GM23248 (cell line): Measurements from ENCODE around the gene CFAP58. TPM values are rescaled to one million over a fixed set of nuclear protein-coding genes. Genes with fewer than 3 reads are reported as not detected.

Experiments used
- DNase-seq: peaks from one replicate; pipeline ENCODE4 v3.0.0-alpha.2; 2015
- H2AFZ ChIP-seq: fragments of 200-600 bp; sonication (generic); 2 replicates; pipeline ENCODE4 v1.6.1; 2016; ENCODE audit warnings: antibody characterized with exemption
- H3F3A ChIP-seq: fragments of 200-600 bp; sonication (generic); 2 replicates; pipeline ENCODE4 v1.6.1; 2016; ENCODE audit warnings: mild to moderate bottlenecking, antibody characterized with exemption, mixed run types; ENCODE audit not compliant: insufficient read depth
- H3K27ac ChIP-seq: fragments of 200-600 bp; sonication (generic); 2 replicates; pipeline ENCODE4 v1.5.1; 2016; ENCODE audit warnings: mild to moderate bottlenecking
- H3K27me3 ChIP-seq: fragments of 200-600 bp; sonication (generic); replicated peaks from 2 replicates; pipeline ENCODE4 v1.6.1; 2016; ENCODE audit warnings: mild to moderate bottlenecking; ENCODE audit not compliant: insufficient read depth
- H3K36me3 ChIP-seq: fragments of 200-600 bp; sonication (generic); 2 replicates; pipeline ENCODE4 v1.6.1; 2016; ENCODE audit warnings: low read depth, mild to moderate bottlenecking
- H3K4me1 ChIP-seq: fragments of 200-600 bp; sonication (generic); 2 replicates; pipeline ENCODE4 v1.6.1; 2016; ENCODE audit warnings: mild to moderate bottlenecking; ENCODE audit not compliant: insufficient read depth
- H3K4me2 ChIP-seq: fragments of 200-600 bp; sonication (generic); one replicate; pipeline ENCODE4 v1.6.1; 2016; ENCODE audit warnings: mild to moderate bottlenecking; ENCODE audit not compliant: unreplicated experiment
- H3K4me3 ChIP-seq: fragments of 200-600 bp; sonication (generic); 2 replicates; pipeline ENCODE4 v1.5.1; 2016; ENCODE audit warnings: mild to moderate bottlenecking
- H3K79me2 ChIP-seq: fragments of 200-600 bp; sonication (generic); 2 replicates; pipeline ENCODE4 v1.6.1; 2016; ENCODE audit warnings: mild to moderate bottlenecking; ENCODE audit not compliant: insufficient read depth
- H3K9ac ChIP-seq: fragments of 200-600 bp; sonication (generic); 2 replicates; pipeline ENCODE4 v1.6.1; 2016; ENCODE audit warnings: mild to moderate bottlenecking
- H3K9me2 ChIP-seq: fragments of 200-600 bp; sonication (generic); 2 replicates; pipeline ENCODE4 v1.6.1; 2016; ENCODE audit warnings: mixed run types, mild to moderate bottlenecking, moderate library complexity; ENCODE audit not compliant: insufficient read depth
- H3K9me3 ChIP-seq: fragments of 200-600 bp; sonication (generic); one replicate; pipeline ENCODE4 v1.6.1; 2017; ENCODE audit warnings: low read depth
- H4K20me1 ChIP-seq: fragments of 200-600 bp; sonication (generic); 2 replicates; pipeline ENCODE4 v1.6.0; 2016; ENCODE audit not compliant: insufficient read depth
- EZH2 ChIP-seq: fragments of 200-600 bp; sonication (generic); IDR thresholded peaks from 2 replicates; pipeline ENCODE4 v1.6.1; 2018; ENCODE audit warnings: antibody characterized with exemption, mild to moderate bottlenecking; ENCODE audit not compliant: insufficient read depth, poor library complexity, severe bottlenecking
- EZH2phosphoT487 ChIP-seq: fragments of 200-600 bp; sonication (generic); IDR thresholded peaks from 2 replicates; pipeline ENCODE4 v1.6.1; 2018; ENCODE audit warnings: antibody characterized with exemption, moderate library complexity, mild to moderate bottlenecking, low read depth; ENCODE audit not compliant: insufficient read depth
- WGBS, 2 experiments: methylation state at CpG; one replicate each; pipeline ENCODE4 v1.1.6; 2015 to 2017; ENCODE audit warnings: low lambda C conversion rate in 2 of 2, low coverage in 1 of 2; ENCODE audit errors: missing lambda C conversion rate in 2 of 2; 5-methylcytosine and 5-hydroxymethylcytosine counted together
- in situ Hi-C: fragments of 300-500 bp; cut with MboI; formaldehyde crosslinking; loops from 2 replicates; pipeline ENCODE4 v1.15.0; 2020
- polyA plus RNA-seq: library from polyadenylated mRNA; unstranded; fragments of >200 nt; fragmentation: Nextera tagmentation; extraction: Ambion mirVana; gene quantifications from 2 replicates; pipeline ENCODE4 v1.2.1, GENCODE V29; 2016
- total RNA-seq: library from RNA; depleted of rRNA; stranded (reverse); fragments of >200 nt; shearing (Covaris generic); gene quantifications from 2 replicates; pipeline ENCODE4 v1.2.3, GENCODE V29; 2014

The CFAP58 gene
- total and polyA plus RNA-seq, 2 experiments from 2014 or later, result 0.22 to 0.30 TPM

DNA sequence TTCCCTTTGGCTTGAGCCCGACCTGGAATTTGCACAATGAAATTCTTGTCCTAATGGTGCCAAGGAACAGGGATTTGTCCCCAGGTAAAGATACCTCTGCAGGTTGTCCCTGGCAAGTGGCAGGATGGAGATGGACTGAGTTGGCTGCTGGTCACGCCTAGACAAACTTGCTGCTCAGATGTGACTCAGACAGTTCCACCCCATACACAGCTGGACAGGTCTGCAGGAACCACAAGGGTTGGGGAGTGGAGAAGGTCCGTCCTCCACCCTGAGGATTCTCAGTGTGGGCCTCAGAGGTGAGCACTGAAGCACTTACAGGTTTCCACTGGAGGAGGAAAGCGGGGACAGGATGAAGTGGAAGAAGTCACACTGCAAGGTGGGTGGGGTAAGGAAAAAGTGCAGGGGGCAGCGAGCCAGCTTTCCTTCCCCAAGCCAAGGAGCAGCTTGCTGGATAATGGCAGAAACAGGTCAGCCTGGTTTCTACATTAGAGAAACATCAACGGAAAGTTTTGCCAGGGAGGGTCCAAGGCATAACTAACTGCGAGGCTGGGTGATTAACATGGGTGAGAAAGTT, 35.8 kb upstream of the CFAP58 start:
- H3K27ac ChIP-seq, result peak overlapping the region; percentile 70
- no peak overlapping the region for H2AFZ ChIP-seq
- 86 to 91% methylated on average over 7 of the region's 7 CpGs for WGBS, 2 experiments
- peaks cover 29% of the 10 kb centered on the region for H3K4me1 ChIP-seq
- H3K9me2 ChIP-seq, result no peaks in the 10 kb centered on the region
- in situ Hi-C loops, result no loop called here
- H3K4me2 ChIP-seq, result peak overlapping the region; percentile 46
- peaks cover 100% of the 10 kb centered on the region for H3K79me2 ChIP-seq
- no peak overlapping the region for H3K4me3 ChIP-seq
- H3F3A ChIP-seq, result peaks cover 20% of the 10 kb centered on the region
- no peak for DNase-seq
- peak overlapping the region; percentile 53; the same call in 1 of the 2 replicates for H3K9ac ChIP-seq
- peaks cover 5% of the 10 kb centered on the region; the same call in 1 of the 2 replicates for H3K36me3 ChIP-seq
- no peaks in the 10 kb centered on the region for H3K9me3 ChIP-seq
- H3K27me3 ChIP-seq, result no peaks in the 10 kb centered on the region
- TF ChIP-seq EZH2 (no peak), EZH2phosphoT487 (no peak)
- H4K20me1 ChIP-seq, result no peaks in the 10 kb centered on the region

DNA sequence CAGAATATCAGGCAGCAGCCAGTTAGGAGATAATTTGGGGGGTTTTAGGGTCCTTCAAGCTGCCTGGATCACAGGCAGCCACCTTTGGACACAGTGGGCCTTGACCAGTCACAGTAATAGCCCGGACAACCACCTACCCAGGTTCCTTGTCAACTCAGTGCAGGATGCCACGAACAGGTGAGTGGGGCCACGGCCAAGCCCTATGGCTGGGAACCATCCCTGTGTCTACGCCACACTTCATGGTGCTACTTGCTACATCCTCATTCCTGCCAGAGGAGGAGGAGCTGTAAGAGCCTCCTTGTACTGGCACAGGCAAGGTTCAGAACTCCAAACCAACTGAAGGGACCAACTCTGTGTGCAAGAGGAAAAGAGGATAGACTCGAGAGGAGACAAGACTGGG, 35.3 kb upstream of the CFAP58 start:
- TF ChIP-seq EZH2 (no peak), EZH2phosphoT487 (no peak)
- H3K4me2 ChIP-seq, result no peak overlapping the region
- H3K9me3 ChIP-seq, result no peaks in the 10 kb centered on the region
- no peaks in the 10 kb centered on the region for H3K27me3 ChIP-seq
- H3F3A ChIP-seq, result peaks cover 23% of the 10 kb centered on the region
- no peak for DNase-seq
- peaks cover 29% of the 10 kb centered on the region for H3K4me1 ChIP-seq
- peaks cover 100% of the 10 kb centered on the region for H3K79me2 ChIP-seq
- in situ Hi-C loops, result no loop called here
- no peak overlapping the region for H2AFZ ChIP-seq
- H3K9me2 ChIP-seq, result no peaks in the 10 kb centered on the region
- H3K27ac ChIP-seq, result peak overlapping the region; percentile 70; the same call in 1 of the 2 replicates
- peaks cover 5% of the 10 kb centered on the region; the same call in 1 of the 2 replicates for H3K36me3 ChIP-seq
- H3K9ac ChIP-seq, result no peak overlapping the region
- 91 to 94% methylated on average over 5 of the region's 5 CpGs for WGBS, 2 experiments
- H3K4me3 ChIP-seq, result no peak overlapping the region
- H4K20me1 ChIP-seq, result no peaks in the 10 kb centered on the region

GRCh38 chr10:104318810-104319741, 34.6 kb upstream of the CFAP58 start:
- in situ Hi-C loops, result no loop called here

GRCh38 chr10:104321226-104321625, 32.4 kb upstream of the CFAP58 start:
- TF ChIP-seq EZH2phosphoT487 (no peak), EZH2 (no peak)
- peaks cover 22% of the 10 kb centered on the region for H3F3A ChIP-seq
- no peak overlapping the region for H3K27ac ChIP-seq
- 98 to 100% methylated on average over 6 of the region's 6 CpGs for WGBS, 2 experiments
- H2AFZ ChIP-seq, result no peak overlapping the region
- H3K9ac ChIP-seq, result no peak overlapping the region
- DNase-seq, result no peak
- no peak overlapping the region for H3K4me3 ChIP-seq
- in situ Hi-C loops, result no loop called here
- peaks cover 28% of the 10 kb centered on the region for H3K4me1 ChIP-seq
- H3K4me2 ChIP-seq, result no peak overlapping the region
- H3K9me3 ChIP-seq, result no peaks in the 10 kb centered on the region
- H3K27me3 ChIP-seq, result no peaks in the 10 kb centered on the region
- peaks cover 100% of the 10 kb centered on the region for H3K79me2 ChIP-seq
- no peaks in the 10 kb centered on the region for H4K20me1 ChIP-seq
- H3K36me3 ChIP-seq, result peaks cover 5% of the 10 kb centered on the region; the same call in 1 of the 2 replicates
- no peaks in the 10 kb centered on the region for H3K9me2 ChIP-seq

More at GRCh38 chr10:104318810-104319741, 34.6 kb upstream of the CFAP58 start:
- WGBS, 2 experiments, result 89% methylated on average over 19 of the region's 19 CpGs
- H3K4me3 ChIP-seq, result no peak overlapping the region
- peaks cover 5% of the 10 kb centered on the region; the same call in 1 of the 2 replicates for H3K36me3 ChIP-seq
- DNase-seq, result no peak
- peaks cover 23% of the 10 kb centered on the region for H3F3A ChIP-seq
- no peaks in the 10 kb centered on the region for H3K9me2 ChIP-seq
- no peak overlapping the region for H2AFZ ChIP-seq
- H3K4me1 ChIP-seq, result peaks cover 29% of the 10 kb centered on the region
- H4K20me1 ChIP-seq, result no peaks in the 10 kb centered on the region
- no peak overlapping the region for H3K4me2 ChIP-seq
- TF ChIP-seq EZH2 (no peak), EZH2phosphoT487 (no peak)
- no peak overlapping the region for H3K9ac ChIP-seq
- H3K9me3 ChIP-seq, result no peaks in the 10 kb centered on the region
- no peaks in the 10 kb centered on the region for H3K27me3 ChIP-seq
- peak overlapping the region; percentile 7; the same call in 1 of the 2 replicates for H3K27ac ChIP-seq
- H3K79me2 ChIP-seq, result peaks cover 100% of the 10 kb centered on the region
